Measurements from ENCODE around the gene UBE2G1.

The UBE2G1 gene

DNA sequence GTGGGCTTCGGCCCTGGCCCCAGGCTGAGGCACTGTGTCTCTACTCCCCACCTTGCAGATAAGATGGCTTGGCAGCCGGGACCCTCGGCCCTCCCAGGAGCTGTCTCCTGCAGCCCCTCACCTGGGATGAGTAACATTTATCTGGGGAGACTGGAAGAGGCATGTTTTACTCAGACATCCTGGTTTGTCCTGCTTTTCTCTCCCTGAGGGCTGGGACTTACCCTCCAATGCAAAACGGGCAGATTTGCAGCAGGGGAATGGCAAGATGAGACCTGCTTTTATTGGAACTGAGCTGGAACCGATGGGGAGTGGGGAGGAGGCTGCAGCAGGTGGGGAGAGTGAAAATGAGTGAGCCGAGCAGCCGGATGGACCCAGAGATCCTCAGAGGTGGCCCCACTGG lies 27.3 kb upstream of the UBE2G1 start:
- Histone ChIP-seq H3K4me1 (ENCODE audit: low read length) (peaks cover 48% of the 10 kb centered on the region), H3K36me3 (replicated peaks; ENCODE audit: insufficient read depth, low read length) (no peaks in the 10 kb centered on the region), H3K9ac (ENCODE audit: low read length) (peak overlapping the region; percentile 64), H3K9me3 (replicated peaks; ENCODE audit: insufficient read depth, low read length) (no peaks in the 10 kb centered on the region), H3K9me2 (replicated peaks; ENCODE audit: insufficient read depth, low read length) (no peaks in the 10 kb centered on the region), H3K4me3 (ENCODE audit: low read length) (peak overlapping the region; percentile 35), H2AFZ (ENCODE audit: low read length) (no peak overlapping the region), H3F3A (ENCODE audit: insufficient read depth, low read length) (peaks cover 45% of the 10 kb centered on the region), H3K79me2 (ENCODE audit: low read length) (no peaks in the 10 kb centered on the region), H3K27me3 (replicated peaks; ENCODE audit: insufficient read depth, low read length) (no peaks in the 10 kb centered on the region), H3K27ac (ENCODE audit: low read length) (peak overlapping the region; percentile 89), H4K20me1 (ENCODE audit: insufficient read depth, low read length) (no peaks in the 10 kb centered on the region), H3K4me2 (ENCODE audit: low read depth, low read length) (peak overlapping the region; percentile 89)
- no peak for TF ChIP-seq EZH2phosphoT487 (IDR thresholded peaks at IDR 0.05; ENCODE audit: low read length)
- TF ChIP-seq, protein P1, sequence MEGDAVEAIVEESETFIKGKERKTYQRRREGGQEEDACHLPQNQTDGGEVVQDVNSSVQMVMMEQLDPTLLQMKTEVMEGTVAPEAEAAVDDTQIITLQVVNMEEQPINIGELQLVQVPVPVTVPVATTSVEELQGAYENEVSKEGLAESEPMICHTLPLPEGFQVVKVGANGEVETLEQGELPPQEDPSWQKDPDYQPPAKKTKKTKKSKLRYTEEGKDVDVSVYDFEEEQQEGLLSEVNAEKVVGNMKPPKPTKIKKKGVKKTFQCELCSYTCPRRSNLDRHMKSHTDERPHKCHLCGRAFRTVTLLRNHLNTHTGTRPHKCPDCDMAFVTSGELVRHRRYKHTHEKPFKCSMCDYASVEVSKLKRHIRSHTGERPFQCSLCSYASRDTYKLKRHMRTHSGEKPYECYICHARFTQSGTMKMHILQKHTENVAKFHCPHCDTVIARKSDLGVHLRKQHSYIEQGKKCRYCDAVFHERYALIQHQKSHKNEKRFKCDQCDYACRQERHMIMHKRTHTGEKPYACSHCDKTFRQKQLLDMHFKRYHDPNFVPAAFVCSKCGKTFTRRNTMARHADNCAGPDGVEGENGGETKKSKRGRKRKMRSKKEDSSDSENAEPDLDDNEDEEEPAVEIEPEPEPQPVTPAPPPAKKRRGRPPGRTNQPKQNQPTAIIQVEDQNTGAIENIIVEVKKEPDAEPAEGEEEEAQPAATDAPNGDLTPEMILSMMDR (IDR thresholded peaks at IDR 0.05; ENCODE audit: low read length) = no peak
- no peak for TF ChIP-seq EZH2 (optimal IDR thresholded peaks at IDR 0.05; ENCODE audit: low read depth, low read length)
- DNase-seq = peak; percentile 25

DNA sequence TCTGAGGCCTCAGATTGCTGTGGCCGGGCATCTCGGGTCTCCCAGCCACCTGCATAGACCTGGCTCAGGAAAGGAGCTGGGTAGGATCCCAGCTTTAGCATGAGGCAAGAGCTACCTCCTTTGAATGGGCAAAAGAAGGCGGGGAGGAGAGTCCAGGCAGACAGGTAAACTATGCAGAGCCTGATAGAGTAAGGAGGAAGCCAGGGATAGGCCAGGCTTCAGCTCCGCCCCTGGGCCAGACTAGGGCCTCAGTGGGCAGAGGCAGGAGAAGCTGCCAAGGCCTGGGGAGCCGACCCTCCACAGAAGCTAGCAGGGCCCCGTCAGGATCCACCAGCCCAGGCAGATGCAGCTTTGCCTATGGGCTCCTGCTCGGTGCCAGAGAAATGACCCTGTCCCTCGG lies 22.6 kb upstream of the UBE2G1 start:
- Histone ChIP-seq H3K4me2 (ENCODE audit: low read depth, low read length) (no peak overlapping the region), H3K27me3 (replicated peaks; ENCODE audit: insufficient read depth, low read length) (no peaks in the 10 kb centered on the region), H3K27ac (ENCODE audit: low read length) (no peak overlapping the region), H2AFZ (ENCODE audit: low read length) (no peak overlapping the region), H3K4me3 (ENCODE audit: low read length) (no peak overlapping the region), H3K4me1 (ENCODE audit: low read length) (peaks cover 23% of the 10 kb centered on the region), H3K9me3 (replicated peaks; ENCODE audit: insufficient read depth, low read length) (no peaks in the 10 kb centered on the region), H3K36me3 (replicated peaks; ENCODE audit: insufficient read depth, low read length) (no peaks in the 10 kb centered on the region), H3K9me2 (replicated peaks; ENCODE audit: insufficient read depth, low read length) (no peaks in the 10 kb centered on the region), H3K79me2 (ENCODE audit: low read length) (no peaks in the 10 kb centered on the region), H4K20me1 (ENCODE audit: insufficient read depth, low read length) (no peaks in the 10 kb centered on the region), H3F3A (ENCODE audit: insufficient read depth, low read length) (peaks cover 15% of the 10 kb centered on the region), H3K9ac (ENCODE audit: low read length) (no peak overlapping the region)
- DNase-seq = no peak
- TF ChIP-seq EZH2phosphoT487 (IDR thresholded peaks at IDR 0.05; ENCODE audit: low read length) = no peak
- TF ChIP-seq, protein P1 (IDR thresholded peaks at IDR 0.05; ENCODE audit: low read length) = no peak
- no peak for TF ChIP-seq EZH2 (optimal IDR thresholded peaks at IDR 0.05; ENCODE audit: low read depth, low read length)

DNA sequence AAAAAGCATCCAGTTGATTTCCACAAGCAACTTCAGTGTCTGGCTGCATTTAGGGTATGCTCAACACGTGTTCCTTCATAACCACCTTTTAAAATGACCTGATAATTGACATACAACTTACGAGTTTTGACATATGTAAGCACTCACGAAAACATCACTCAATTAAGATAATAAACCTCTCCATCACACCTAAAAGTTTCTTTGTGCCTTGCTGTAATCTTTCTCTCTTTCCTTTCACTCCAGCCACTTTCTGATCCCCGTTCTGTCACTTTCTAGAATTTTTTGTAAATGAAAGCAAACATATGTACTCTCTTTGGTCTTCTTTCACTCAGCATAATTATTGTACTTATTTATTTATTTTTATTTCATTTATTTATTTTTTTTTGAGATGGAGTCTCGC lies 20.7 kb upstream of the UBE2G1 start:
- TF ChIP-seq EZH2phosphoT487 (IDR thresholded peaks at IDR 0.05; ENCODE audit: low read length) (no peak), EZH2 (optimal IDR thresholded peaks at IDR 0.05; ENCODE audit: low read depth, low read length) (no peak)
- TF ChIP-seq, protein P1 (IDR thresholded peaks at IDR 0.05; ENCODE audit: low read length) = no peak
- Histone ChIP-seq H2AFZ (ENCODE audit: low read length) (no peak overlapping the region), H3F3A (ENCODE audit: insufficient read depth, low read length) (peaks cover 3% of the 10 kb centered on the region; the same call in 1 of the 2 replicates)

More for the DNA sequence above, 20.7 kb upstream of the UBE2G1 start:
- H3K36me3 ChIP-seq (replicated peaks; ENCODE audit: insufficient read depth, low read length) = no peaks in the 10 kb centered on the region
- no peak for DNase-seq
- no peaks in the 10 kb centered on the region for H3K79me2 ChIP-seq (ENCODE audit: low read length)
- no peaks in the 10 kb centered on the region for H3K27me3 ChIP-seq (replicated peaks; ENCODE audit: insufficient read depth, low read length)
- H3K9ac ChIP-seq (ENCODE audit: low read length) = no peak overlapping the region
- H3K4me3 ChIP-seq (ENCODE audit: low read length) = no peak overlapping the region
- H3K27ac ChIP-seq (ENCODE audit: low read length) = no peak overlapping the region
- H3K9me2 ChIP-seq (replicated peaks; ENCODE audit: insufficient read depth, low read length) = no peaks in the 10 kb centered on the region
- H4K20me1 ChIP-seq (ENCODE audit: insufficient read depth, low read length) = no peaks in the 10 kb centered on the region
- H3K4me2 ChIP-seq (ENCODE audit: low read depth, low read length) = no peak overlapping the region
- H3K9me3 ChIP-seq (replicated peaks; ENCODE audit: insufficient read depth, low read length) = no peaks in the 10 kb centered on the region
- peaks cover 8% of the 10 kb centered on the region for H3K4me1 ChIP-seq (ENCODE audit: low read length)

Measured in MM.1S (cell line).